Activated CD8-positive, alpha-beta memory T cell treated with anti-CD3 and anti-CD28 coated beads, Interleukin-2, amount 10 ng/mL, durations not matched to agents 7 days and 5 days (primary cell): ENCODE results near the gene PPP4R3B. TPM values are rescaled to one million over a fixed set of nuclear protein-coding genes. Genes with fewer than 3 reads are reported as not detected.
A peak's percentile ranks its signal among the peaks of the same experiment; 100 is the strongest.
"Not testable (repeated sequence)": the region's sequence is repeated elsewhere in the genome, so short reads cannot be mapped to it uniquely, and the experiment has no call there.

ENCODE experiments used
- ATAC-seq: fragments of 150-1000 bp; cut with Tn5 transposase; one replicate; pipeline ENCODE4 v1.10.0; 2021; ENCODE audit warnings: moderate library complexity
- CTCF ChIA-PET: fragments of 350-600 bp; sonication (Branson Sonifier 250); formaldehyde crosslinking; loops from one replicate; lab custom pipeline; 2021; ENCODE audit warnings: antibody characterized with exemption; lab: Charles Lee
- DNase-seq: peaks from one replicate; pipeline ENCODE4 v3.0.0-alpha.2; 2020
- H3K27ac Mint-ChIP-seq: one replicate; pipeline ENCODE4 v1.8.0; 2021; ENCODE audit warnings: mild to moderate bottlenecking, mixed read lengths
- H3K27me3 Mint-ChIP-seq: one replicate; pipeline ENCODE4 v1.8.0; 2021; ENCODE audit warnings: mixed read lengths
- H3K36me3 Mint-ChIP-seq: one replicate; pipeline ENCODE4 v1.8.0; 2021; ENCODE audit warnings: mild to moderate bottlenecking, mixed read lengths
- H3K4me1 Mint-ChIP-seq: one replicate; pipeline ENCODE4 v1.8.0; 2021; ENCODE audit warnings: mixed read lengths
- H3K4me3 Mint-ChIP-seq: one replicate; pipeline ENCODE4 v1.8.0; 2021; ENCODE audit warnings: mild to moderate bottlenecking, moderate library complexity, mixed read lengths
- H3K9me3 Mint-ChIP-seq: one replicate; pipeline ENCODE4 v1.8.0; 2022; ENCODE audit warnings: low read depth, mixed read lengths
- total RNA-seq, 2 experiments: library from RNA; stranded (reverse); gene quantifications; one replicate each; pipeline ENCODE4 v1.2.3, GENCODE V29; 2021

The PPP4R3B gene
- total RNA-seq, 2 experiments from 2014 or later: 67.3 to 76.9 TPM

- Mint-ChIP-seq H3K4me3 (no peak overlapping the region), H3K9me3 (no peaks in the 10 kb centered on the region), H3K27me3 (no peaks in the 10 kb centered on the region), H3K4me1 (peaks cover 40% of the 10 kb centered on the region), H3K36me3 (peaks cover 56% of the 10 kb centered on the region), H3K27ac (peak overlapping the region; percentile 5)
- ATAC-seq (no peak), DNase-seq (no peak)
- CTCF ChIA-PET: interaction anchor here (1.3 kb wide), 1 partner anchor 92 kb away, joined by 3 read pairs; the partner anchor contains the start of gene CFAP36
Observed at GRCh38 chr2:55610954-55611743, 6.3 kb downstream of the PPP4R3B start.

GRCh38 chr2:55609938-55610578, 7.4 kb downstream of the PPP4R3B start:
- no peak overlapping the region for H3K4me3 Mint-ChIP-seq
- H3K27me3 Mint-ChIP-seq: no peaks in the 10 kb centered on the region
- CTCF ChIA-PET: interaction anchor here (1.3 kb wide), 1 partner anchor 90 kb away, joined by 3 read pairs; the partner anchor contains the start of gene CFAP36
- peak overlapping the region; percentile 30 for H3K27ac Mint-ChIP-seq
- no peak for ATAC-seq
- H3K4me1 Mint-ChIP-seq: peaks cover 38% of the 10 kb centered on the region
- H3K36me3 Mint-ChIP-seq: peaks cover 52% of the 10 kb centered on the region
- DNase-seq: no peak
- H3K9me3 Mint-ChIP-seq: no peaks in the 10 kb centered on the region

- H3K9me3 Mint-ChIP-seq: no peaks in the 10 kb centered on the region
- no peak overlapping the region for H3K4me3 Mint-ChIP-seq
- CTCF ChIA-PET: interaction anchor here (1.4 kb wide), 1 partner anchor 10 kb away, joined by 3 read pairs; no protein-coding TSS in a partner anchor
- peaks cover 38% of the 10 kb centered on the region for H3K4me1 Mint-ChIP-seq
- H3K36me3 Mint-ChIP-seq: peaks cover 49% of the 10 kb centered on the region
- H3K27ac Mint-ChIP-seq: no peak overlapping the region
- H3K27me3 Mint-ChIP-seq: no peaks in the 10 kb centered on the region
- no peak for DNase-seq
- ATAC-seq: no peak
Observed at GRCh38 chr2:55609193-55609794, 8.1 kb downstream of the PPP4R3B start.

GRCh38 chr2:55607717-55608116, 9.7 kb downstream of the PPP4R3B start:
- no peak overlapping the region for H3K4me3 Mint-ChIP-seq
- H3K4me1 Mint-ChIP-seq: peaks cover 31% of the 10 kb centered on the region

GRCh38 chr2:55604027-55604565, 13.3 kb downstream of the PPP4R3B start:
- DNase-seq: no peak
- Mint-ChIP-seq H3K9me3 (no peaks in the 10 kb centered on the region), H3K4me1 (peaks cover 33% of the 10 kb centered on the region), H3K27ac (no peak overlapping the region), H3K36me3 (peaks cover 41% of the 10 kb centered on the region), H3K4me3 (no peak overlapping the region), H3K27me3 (no peaks in the 10 kb centered on the region)
- no peak for ATAC-seq
- CTCF ChIA-PET: no interaction called here

More at GRCh38 chr2:55607717-55608116, 9.7 kb downstream of the PPP4R3B start:
- H3K9me3 Mint-ChIP-seq: no peaks in the 10 kb centered on the region
- DNase-seq (no peak), ATAC-seq (no peak)
- H3K36me3 Mint-ChIP-seq: peaks cover 44% of the 10 kb centered on the region
- no peak overlapping the region for H3K27ac Mint-ChIP-seq
- CTCF ChIA-PET: no interaction called here
- no peaks in the 10 kb centered on the region for H3K27me3 Mint-ChIP-seq

- Mint-ChIP-seq H3K4me1 (peaks cover 28% of the 10 kb centered on the region), H3K27ac (no peak overlapping the region), H3K27me3 (no peaks in the 10 kb centered on the region), H3K4me3 (no peak overlapping the region), H3K9me3 (no peaks in the 10 kb centered on the region), H3K36me3 (peaks cover 48% of the 10 kb centered on the region)
- ATAC-seq (no peak), DNase-seq (no peak)
- CTCF ChIA-PET: no interaction called here
Observed at GRCh38 chr2:55601849-55602248, 15.6 kb downstream of the PPP4R3B start.

GRCh38 chr2:55598056-55598795, 19.2 kb downstream of the PPP4R3B start:
- Mint-ChIP-seq H3K4me1 (peaks cover 24% of the 10 kb centered on the region), H3K27me3 (no peaks in the 10 kb centered on the region), H3K4me3 (no peak overlapping the region), H3K36me3 (peaks cover 49% of the 10 kb centered on the region), H3K9me3 (no peaks in the 10 kb centered on the region), H3K27ac (no peak overlapping the region)
- ATAC-seq (no peak), DNase-seq (no peak)
- CTCF ChIA-PET: interaction anchor here (1.0 kb wide), 1 partner anchor 11 kb away, joined by 3 read pairs; no protein-coding TSS in a partner anchor

- CTCF ChIA-PET: interaction anchor here (1.0 kb wide), 1 partner anchor 339 kb away, joined by 3 read pairs; no protein-coding TSS in a partner anchor
- peaks cover 36% of the 10 kb centered on the region for H3K36me3 Mint-ChIP-seq
- not testable (repeated sequence) for H3K27me3 Mint-ChIP-seq, H3K4me3 Mint-ChIP-seq, DNase-seq, ATAC-seq, H3K9me3 Mint-ChIP-seq, H3K27ac Mint-ChIP-seq
- H3K4me1 Mint-ChIP-seq: peaks cover 26% of the 10 kb centered on the region
Observed at GRCh38 chr2:55596795-55597194, 20.6 kb downstream of the PPP4R3B start.

GRCh38 chr2:55595536-55595935, 21.9 kb downstream of the PPP4R3B start:
- H3K36me3 Mint-ChIP-seq: peaks cover 34% of the 10 kb centered on the region
- CTCF ChIA-PET: interaction anchor here (0.7 kb wide), 1 partner anchor 333 kb away, joined by 3 read pairs; no protein-coding TSS in a partner anchor
- H3K27me3 Mint-ChIP-seq: no peaks in the 10 kb centered on the region
- peaks cover 34% of the 10 kb centered on the region for H3K4me1 Mint-ChIP-seq
- ATAC-seq: no peak
- no peak overlapping the region for H3K4me3 Mint-ChIP-seq
- no peaks in the 10 kb centered on the region for H3K9me3 Mint-ChIP-seq
- H3K27ac Mint-ChIP-seq: no peak overlapping the region
- no peak for DNase-seq

- Mint-ChIP-seq H3K4me3 (no peak overlapping the region), H3K27me3 (no peaks in the 10 kb centered on the region), H3K4me1 (peaks cover 25% of the 10 kb centered on the region), H3K9me3 (no peaks in the 10 kb centered on the region), H3K36me3 (peaks cover 15% of the 10 kb centered on the region), H3K27ac (no peak overlapping the region)
- ATAC-seq (no peak), DNase-seq (no peak)
- CTCF ChIA-PET: interaction anchor here (1.5 kb wide), 1 partner anchor 24 kb away, joined by 3 read pairs; no protein-coding TSS in a partner anchor
Observed at GRCh38 chr2:55592130-55592529, 25.3 kb downstream of the PPP4R3B start.

GRCh38 chr2:55590810-55591440, 26.5 kb downstream of the PPP4R3B start:
- H3K27ac Mint-ChIP-seq: peak overlapping the region; percentile 47

GRCh38 chr2:55585451-55586080, 31.9 kb downstream of the PPP4R3B start:
- no peak overlapping the region for H3K27ac Mint-ChIP-seq
- CTCF ChIA-PET: no interaction called here
- no peak overlapping the region for H3K4me3 Mint-ChIP-seq
- no peaks in the 10 kb centered on the region for H3K9me3 Mint-ChIP-seq
- H3K4me1 Mint-ChIP-seq: peaks cover 17% of the 10 kb centered on the region
- no peak for DNase-seq
- no peak for ATAC-seq
- no peaks in the 10 kb centered on the region for H3K27me3 Mint-ChIP-seq
- H3K36me3 Mint-ChIP-seq: peaks cover 29% of the 10 kb centered on the region

More at GRCh38 chr2:55590810-55591440, 26.5 kb downstream of the PPP4R3B start:
- Mint-ChIP-seq H3K27me3 (no peaks in the 10 kb centered on the region), H3K4me3 (no peak overlapping the region), H3K9me3 (no peaks in the 10 kb centered on the region), H3K36me3 (peaks cover 14% of the 10 kb centered on the region), H3K4me1 (peaks cover 23% of the 10 kb centered on the region)
- CTCF ChIA-PET: interaction anchor here (1.5 kb wide), 1 partner anchor 22 kb away, joined by 3 read pairs; no protein-coding TSS in a partner anchor
- peak; percentile 98 for ATAC-seq
- no peak for DNase-seq
